NCI-H1048 (cell line): Measurements from ENCODE around the gene MTSS2.
"Not testable (repeated sequence)": the region's sequence is repeated elsewhere in the genome, so short reads cannot be mapped to it uniquely, and the experiment has no call there.

Experiments
- DNase-seq: peaks from one replicate; lab custom pipeline; 2025; lab: John Stamatoyannopoulos, UW

MTSS2 gene

GRCh38 chr16:70674221-70675014 lies 11.4 kb downstream of the MTSS2 start:
- no peak for DNase-seq

- not testable (repeated sequence) for DNase-seq
Measured at GRCh38 chr16:70670938-70671337, 14.9 kb downstream of the MTSS2 start.

- no peak for DNase-seq
Measured at GRCh38 chr16:70670175-70670574, 15.7 kb downstream of the MTSS2 start.

- no peak for DNase-seq
Measured at GRCh38 chr16:70665806-70666735, 19.8 kb downstream of the MTSS2 start.

- no peak for DNase-seq
Measured at GRCh38 chr16:70665113-70665694, 20.6 kb downstream of the MTSS2 start.

- no peak for DNase-seq
Measured at GRCh38 chr16:70664325-70665112, 21.3 kb downstream of the MTSS2 start.

GRCh38 chr16:70663524-70664324 lies 22.1 kb downstream of the MTSS2 start:
- no peak for DNase-seq

GRCh38 chr16:70662991-70663523 lies 22.8 kb downstream of the MTSS2 start:
- no peak for DNase-seq

GRCh38 chr16:70661918-70662641 lies 23.8 kb downstream of the MTSS2 start:
- no peak for DNase-seq

GRCh38 chr16:70661534-70661917 lies 24.3 kb downstream of the MTSS2 start:
- no peak for DNase-seq

GRCh38 chr16:70660672-70661350 lies 25.0 kb downstream of the MTSS2 start:
- no peak for DNase-seq

GRCh38 chr16:70659953-70660671 lies 25.7 kb downstream of the MTSS2 start:
- DNase-seq = no peak

GRCh38 chr16:70659546-70659945 lies 26.3 kb downstream of the MTSS2 start:
- DNase-seq = no peak

GRCh38 chr16:70658921-70659320 lies 26.9 kb downstream of the MTSS2 start:
- DNase-seq = no peak

- DNase-seq = no peak
Measured at GRCh38 chr16:70657956-70658355, 27.9 kb downstream of the MTSS2 start.

- no peak for DNase-seq
Measured at GRCh38 chr16:70656712-70657263, 29.1 kb downstream of the MTSS2 start.

GRCh38 chr16:70656065-70656711 lies 29.7 kb downstream of the MTSS2 start:
- DNase-seq = no peak
